Adipocyte (in vitro differentiated cells): ENCODE measurements around the gene IKZF1.

ENCODE experiments used
- DNase-seq: peaks from one replicate; pipeline ENCODE4 v3.0.0-alpha.2; 2015; ENCODE audit warnings: low read depth
- H3K27me3 ChIP-seq: replicated peaks from 2 replicates; pipeline ENCODE4 v1.7.0; 2013; ENCODE audit warnings: mild to moderate bottlenecking, low read length, moderate library complexity; ENCODE audit not compliant: control insufficient read depth, insufficient read depth
- H3K36me3 ChIP-seq: 2 replicates; pipeline ENCODE4 v1.7.0; 2013; ENCODE audit warnings: low read length, mild to moderate bottlenecking, moderate library complexity; ENCODE audit not compliant: control insufficient read depth, insufficient read depth, severe bottlenecking
- H3K4me1 ChIP-seq: 2 replicates; pipeline ENCODE4 v1.7.0; 2013; ENCODE audit warnings: mild to moderate bottlenecking, low read length, moderate library complexity; ENCODE audit not compliant: control insufficient read depth, insufficient read depth
- H3K4me3 ChIP-seq: 2 replicates; pipeline ENCODE4 v1.7.0; 2013; ENCODE audit warnings: mild to moderate bottlenecking, low read length, moderate library complexity
- H3K9ac ChIP-seq: 2 replicates; pipeline ENCODE4 v1.7.0; 2013; ENCODE audit warnings: mild to moderate bottlenecking, low read length, moderate library complexity
- H3K9me3 ChIP-seq: 2 replicates; pipeline ENCODE4 v1.7.0; 2013; ENCODE audit warnings: mild to moderate bottlenecking, low read length, moderate library complexity; ENCODE audit not compliant: control insufficient read depth

The IKZF1 gene

DNA sequence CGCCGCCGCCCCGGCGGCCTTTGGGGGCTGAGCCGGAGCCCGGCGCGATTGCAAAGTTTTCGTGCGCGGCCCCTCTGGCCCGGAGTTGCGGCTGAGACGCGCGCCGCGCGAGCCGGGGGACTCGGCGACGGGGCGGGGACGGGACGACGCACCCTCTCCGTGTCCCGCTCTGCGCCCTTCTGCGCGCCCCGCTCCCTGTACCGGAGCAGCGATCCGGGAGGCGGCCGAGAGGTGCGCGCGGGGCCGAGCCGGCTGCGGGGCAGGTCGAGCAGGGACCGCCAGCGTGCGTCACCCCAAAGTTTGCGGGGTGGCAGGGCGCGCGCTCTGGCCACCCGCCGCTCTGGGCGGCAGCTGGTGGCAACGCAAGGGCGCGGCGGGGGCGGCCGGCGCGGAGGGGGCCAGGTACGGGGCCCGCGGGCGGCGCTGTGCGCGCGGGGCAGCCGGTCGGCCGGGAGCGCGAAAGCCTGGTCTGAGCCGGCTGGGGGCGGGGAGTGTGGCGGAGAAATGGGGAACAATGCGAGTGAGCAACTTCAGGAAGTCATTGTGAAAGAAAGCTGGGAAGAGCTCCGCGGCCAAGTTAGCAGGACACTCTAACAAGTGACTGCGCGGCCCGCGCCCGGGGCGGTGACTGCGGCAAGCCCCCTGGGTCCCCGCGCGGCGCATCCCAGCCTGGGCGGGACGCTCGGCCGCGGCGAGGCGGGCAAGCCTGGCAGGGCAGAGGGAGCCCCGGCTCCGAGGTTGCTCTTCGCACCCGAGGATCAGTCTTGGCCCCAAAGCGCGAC, at the start of gene IKZF1:
Gene IKZF1, plus strand, starts transcription at position 588 of the 782 bp plus-strand sequence. CDS start 14,346 bp downstream, outside the sequence.
- peak; percentile 25 for DNase-seq
- H3K9ac ChIP-seq, result no peak within 1 kb of the TSS
- H3K9me3 ChIP-seq, result no peaks in the 10 kb centered on the region
- peak within 1 kb of the TSS; percentile 41 for H3K4me3 ChIP-seq
- peaks cover 56% of the 10 kb centered on the region for H3K27me3 ChIP-seq
- no peaks in the 10 kb centered on the region for H3K4me1 ChIP-seq
- no peaks in the 10 kb centered on the region for H3K36me3 ChIP-seq

DNA sequence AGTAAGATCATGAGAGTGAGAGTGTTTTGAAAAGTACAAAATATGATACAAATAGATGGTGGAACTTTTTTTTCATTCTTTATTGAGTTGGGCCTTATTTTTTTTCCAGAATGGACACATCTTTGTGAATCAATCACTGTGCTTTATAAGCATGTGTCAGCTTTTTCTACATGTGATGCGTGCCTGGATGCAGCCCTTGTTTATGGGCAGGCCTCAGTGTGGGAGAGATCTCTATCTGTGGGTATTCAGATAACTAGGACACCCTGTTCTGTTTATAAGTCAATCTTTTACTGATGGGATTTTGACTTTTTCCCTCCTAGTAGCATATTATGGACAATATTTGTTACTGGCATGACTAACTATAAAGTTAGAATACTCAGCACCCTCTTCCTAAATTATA, 42.9 kb upstream of the IKZF1 start:
- no peaks in the 10 kb centered on the region for H3K4me1 ChIP-seq
- no peak overlapping the region for H3K4me3 ChIP-seq
- H3K36me3 ChIP-seq, result no peaks in the 10 kb centered on the region
- H3K27me3 ChIP-seq, result peaks cover 12% of the 10 kb centered on the region
- no peak overlapping the region for H3K9ac ChIP-seq
- no peak for DNase-seq
- no peaks in the 10 kb centered on the region for H3K9me3 ChIP-seq

DNA sequence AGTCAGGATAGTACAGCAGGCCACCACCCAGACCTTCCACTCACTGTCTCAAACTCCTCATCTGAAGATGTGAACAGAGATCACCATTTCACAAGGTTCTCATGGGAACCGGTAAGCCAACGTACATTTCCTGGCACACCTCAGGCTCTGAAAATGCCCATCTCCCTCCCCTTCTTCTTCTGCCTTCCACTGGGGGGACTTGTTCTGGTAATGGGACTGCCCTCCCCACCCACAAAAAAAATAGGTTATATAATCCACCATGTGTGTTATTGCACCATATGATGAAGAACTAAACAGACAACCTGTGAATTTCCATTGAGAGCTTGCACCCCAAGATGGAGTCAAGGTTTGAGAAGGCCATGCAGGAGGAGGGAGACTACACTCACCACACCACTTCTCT, 42.1 kb upstream of the IKZF1 start:
- Histone ChIP-seq H3K9ac (no peak overlapping the region), H3K36me3 (no peaks in the 10 kb centered on the region), H3K27me3 (peaks cover 12% of the 10 kb centered on the region), H3K4me3 (no peak overlapping the region), H3K9me3 (no peaks in the 10 kb centered on the region), H3K4me1 (no peaks in the 10 kb centered on the region)
- no peak for DNase-seq

DNA sequence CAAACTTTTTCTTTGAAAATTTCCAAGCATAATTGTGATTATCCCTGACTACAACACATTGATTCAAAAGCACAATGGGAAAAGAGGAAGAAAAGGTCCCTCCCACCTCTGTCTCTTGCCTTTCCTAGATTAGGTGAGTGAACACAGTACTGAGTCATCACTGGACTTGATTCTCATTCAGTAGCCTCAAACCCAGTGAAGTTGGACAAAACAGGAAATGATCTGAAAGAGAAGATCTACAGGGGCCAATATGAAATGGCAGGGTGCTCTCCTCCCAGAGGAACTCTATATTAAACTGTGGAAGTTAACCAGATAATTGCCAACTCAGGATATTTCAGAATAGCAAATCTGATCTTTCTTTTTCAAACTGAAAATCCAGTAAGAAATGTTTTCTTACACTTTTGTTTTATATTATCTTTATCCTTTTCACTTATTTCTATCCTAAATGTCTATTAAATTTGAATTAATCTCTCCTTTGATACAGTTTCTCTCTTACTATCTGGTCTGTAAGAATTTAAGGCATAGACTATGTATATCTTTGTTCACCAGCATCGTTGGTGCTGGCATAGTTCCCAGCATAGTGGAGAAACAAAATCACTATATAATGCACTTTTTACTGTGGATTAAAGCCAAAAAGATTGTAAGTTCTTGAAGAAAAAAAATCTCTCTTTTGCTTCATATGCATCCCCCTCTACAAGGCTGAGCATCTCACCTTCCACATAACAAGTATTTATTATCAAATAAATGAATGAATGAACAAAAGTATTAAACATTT, 41.4 kb upstream of the IKZF1 start:
- DNase-seq, result no peak
- no peaks in the 10 kb centered on the region for H3K36me3 ChIP-seq
- H3K4me1 ChIP-seq, result no peaks in the 10 kb centered on the region
- H3K4me3 ChIP-seq, result no peak overlapping the region
- H3K9ac ChIP-seq, result no peak overlapping the region
- no peaks in the 10 kb centered on the region for H3K9me3 ChIP-seq
- H3K27me3 ChIP-seq, result peaks cover 12% of the 10 kb centered on the region

DNA sequence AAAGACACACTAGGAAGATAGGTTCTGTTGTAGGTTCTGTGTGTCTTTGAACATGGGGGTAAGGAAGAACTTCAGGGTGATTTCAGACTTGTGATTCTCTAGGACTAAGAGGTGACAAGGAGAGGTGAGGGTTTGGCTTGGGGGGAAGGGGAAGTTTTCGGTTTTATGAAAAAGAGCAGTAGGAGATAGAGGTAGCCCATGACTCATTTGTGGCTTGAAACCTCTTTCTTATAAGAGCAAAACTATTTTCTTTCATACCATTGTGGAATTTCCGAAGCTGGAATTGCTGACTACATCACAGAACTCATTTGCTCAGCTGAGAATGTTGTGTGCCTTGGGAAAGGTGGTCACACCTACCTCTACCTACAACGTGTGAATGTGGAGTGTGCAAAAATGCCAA, 39.6 kb upstream of the IKZF1 start:
- Histone ChIP-seq H3K4me1 (no peaks in the 10 kb centered on the region), H3K27me3 (peaks cover 12% of the 10 kb centered on the region), H3K36me3 (no peaks in the 10 kb centered on the region), H3K9me3 (no peaks in the 10 kb centered on the region), H3K9ac (no peak overlapping the region), H3K4me3 (no peak overlapping the region)
- DNase-seq, result no peak

DNA sequence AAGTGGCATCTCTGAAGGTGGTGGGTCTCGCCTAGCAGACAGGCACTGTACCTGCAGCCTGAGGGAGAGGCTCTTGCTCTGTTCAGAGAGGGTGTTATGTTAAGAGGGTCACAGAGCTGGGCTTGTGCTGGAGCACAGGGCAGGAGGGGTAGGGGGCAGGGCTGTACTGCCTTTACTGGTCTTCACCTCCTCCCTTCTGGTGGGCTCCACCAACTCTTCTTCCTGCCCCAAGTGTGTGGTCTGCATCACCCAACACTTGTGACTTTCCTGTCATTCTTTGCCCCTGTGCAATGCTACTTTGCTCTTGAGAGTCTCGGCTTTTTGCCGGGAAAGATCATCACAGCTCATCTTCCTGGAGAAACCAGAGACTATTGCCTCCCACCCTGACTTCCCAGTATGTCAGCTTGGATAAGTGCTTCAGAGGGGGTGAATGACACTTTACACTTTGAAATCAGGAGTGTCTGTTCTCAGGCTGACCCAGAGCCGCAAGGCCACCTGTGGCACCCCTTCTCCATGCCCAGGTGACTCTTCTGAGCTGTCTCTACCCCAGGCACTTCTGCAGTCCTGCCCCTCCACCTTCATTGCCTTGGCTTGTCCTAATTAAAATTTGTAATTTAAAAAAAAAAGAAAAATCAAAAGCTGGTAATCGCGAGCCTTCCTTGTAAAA, 38.4 kb upstream of the IKZF1 start:
- Histone ChIP-seq H3K4me1 (no peaks in the 10 kb centered on the region), H3K4me3 (no peak overlapping the region), H3K27me3 (peaks cover 15% of the 10 kb centered on the region), H3K9ac (no peak overlapping the region), H3K36me3 (no peaks in the 10 kb centered on the region), H3K9me3 (no peaks in the 10 kb centered on the region)
- DNase-seq, result no peak

DNA sequence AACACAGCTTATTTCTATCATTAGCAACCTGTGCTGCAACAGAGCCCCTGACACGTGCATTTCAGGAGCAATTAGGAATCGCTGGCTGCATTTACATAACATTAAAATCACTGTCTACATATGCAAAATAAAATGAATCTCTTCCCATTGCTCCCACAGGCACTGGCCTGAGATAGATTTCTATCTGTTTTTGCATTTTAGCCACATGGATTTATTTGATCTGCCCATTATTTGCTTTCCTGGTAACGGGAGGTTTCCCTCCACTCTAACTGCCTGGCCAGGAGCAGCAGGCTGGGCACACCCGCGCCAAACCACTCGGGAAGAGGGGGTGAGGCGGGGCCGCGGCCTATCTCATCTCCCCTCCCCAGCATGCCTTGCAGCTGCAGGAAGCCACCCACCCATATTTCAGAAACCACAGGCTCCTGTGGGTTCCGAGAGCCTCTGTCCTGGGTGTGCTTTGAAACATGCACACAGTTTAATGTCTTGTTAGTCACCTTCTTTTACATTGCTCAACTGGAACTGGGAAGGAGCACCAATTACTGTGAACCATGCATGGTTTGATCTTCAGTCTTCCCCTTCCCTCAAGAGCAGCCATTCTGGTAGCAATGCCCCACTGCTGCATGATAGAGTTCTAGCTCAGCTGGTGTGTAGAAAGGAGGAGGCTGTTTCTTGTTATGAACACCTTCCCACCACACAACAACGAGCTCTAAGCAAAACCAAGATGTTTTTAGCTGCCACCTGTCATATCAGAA, 37.7 kb upstream of the IKZF1 start:
- H3K4me3 ChIP-seq, result no peak overlapping the region
- H3K9ac ChIP-seq, result no peak overlapping the region
- H3K36me3 ChIP-seq, result no peaks in the 10 kb centered on the region
- peaks cover 15% of the 10 kb centered on the region for H3K27me3 ChIP-seq
- H3K9me3 ChIP-seq, result no peaks in the 10 kb centered on the region
- DNase-seq, result no peak
- H3K4me1 ChIP-seq, result no peaks in the 10 kb centered on the region

DNA sequence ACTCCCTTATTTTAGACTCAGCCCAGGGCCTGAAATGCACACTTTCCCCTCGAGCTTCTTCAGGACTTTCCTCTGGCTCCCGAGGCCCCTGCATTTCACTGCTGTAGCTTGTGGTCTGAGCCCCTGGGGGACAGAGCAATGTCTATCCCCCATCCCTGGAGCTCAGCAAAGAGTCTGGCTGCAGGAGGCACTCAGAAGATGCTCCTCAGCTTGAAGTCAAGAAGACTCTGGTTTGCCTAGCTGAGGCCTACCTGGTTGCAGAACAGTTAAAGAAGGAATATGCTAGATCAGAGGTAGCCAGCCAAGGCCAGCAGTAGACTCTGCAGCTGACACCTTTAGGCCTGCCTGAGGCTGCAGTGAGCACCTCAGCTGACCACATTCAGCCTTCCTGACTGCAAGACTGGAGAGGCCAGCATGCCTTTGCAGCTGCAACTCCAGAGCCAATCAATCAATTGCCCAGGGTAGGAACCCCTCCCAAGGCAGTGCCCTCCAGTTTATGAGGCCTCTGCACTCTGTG, 36.9 kb upstream of the IKZF1 start:
- Histone ChIP-seq H3K9me3 (no peaks in the 10 kb centered on the region), H3K36me3 (no peaks in the 10 kb centered on the region), H3K4me1 (no peaks in the 10 kb centered on the region), H3K4me3 (no peak overlapping the region), H3K27me3 (peaks cover 15% of the 10 kb centered on the region), H3K9ac (no peak overlapping the region)
- DNase-seq, result no peak

DNA sequence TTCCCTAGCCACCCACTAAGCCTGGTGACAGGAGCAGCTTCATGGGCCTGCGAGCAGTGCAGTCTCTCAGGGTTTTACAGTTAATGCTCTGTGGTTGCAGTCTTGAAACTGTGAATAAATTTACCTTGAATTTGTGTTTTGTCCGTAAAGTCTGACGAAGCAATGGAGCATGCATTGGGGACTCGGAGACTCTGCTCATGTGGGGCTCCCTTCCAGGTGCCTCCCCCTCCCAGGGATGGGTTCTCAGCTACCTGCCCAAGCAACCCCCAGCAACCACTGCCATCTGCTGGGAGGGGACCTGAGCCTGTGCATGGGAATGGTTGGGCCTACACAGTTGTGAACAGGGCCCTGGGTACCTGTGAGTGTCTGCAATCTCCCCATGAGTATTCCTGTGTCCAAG, 36.3 kb upstream of the IKZF1 start:
- H3K4me1 ChIP-seq, result no peaks in the 10 kb centered on the region

DNA sequence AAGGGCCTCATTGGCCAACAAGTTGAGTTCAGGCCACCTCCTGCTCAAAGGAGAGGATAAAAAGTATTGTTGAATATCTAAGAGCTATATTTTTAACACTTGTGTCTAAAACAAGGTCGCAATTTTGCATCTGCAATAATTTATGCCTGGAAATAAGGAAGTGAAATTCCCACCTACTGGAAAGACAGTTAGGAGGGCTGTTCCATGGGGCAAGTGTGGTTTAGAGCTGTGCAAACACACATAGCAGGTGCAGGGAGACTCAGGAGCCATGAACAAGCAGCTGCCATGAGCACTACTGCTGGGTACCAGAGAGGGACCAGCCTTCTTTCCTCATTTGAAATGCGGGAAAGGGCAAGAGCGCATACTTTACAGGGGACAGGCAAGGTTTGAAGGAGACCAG, 35.5 kb upstream of the IKZF1 start:
- peaks cover 9% of the 10 kb centered on the region for H3K27me3 ChIP-seq
- no peak overlapping the region for H3K9ac ChIP-seq
- DNase-seq, result no peak

More for the DNA sequence above, 36.3 kb upstream of the IKZF1 start:
- Histone ChIP-seq H3K9me3 (no peaks in the 10 kb centered on the region), H3K27me3 (peaks cover 15% of the 10 kb centered on the region), H3K36me3 (no peaks in the 10 kb centered on the region), H3K4me3 (no peak overlapping the region), H3K9ac (no peak overlapping the region)
- DNase-seq, result no peak

More for the DNA sequence above, 35.5 kb upstream of the IKZF1 start:
- Histone ChIP-seq H3K9me3 (no peaks in the 10 kb centered on the region), H3K4me3 (no peak overlapping the region), H3K4me1 (no peaks in the 10 kb centered on the region), H3K36me3 (no peaks in the 10 kb centered on the region)
